Ureter (tissue), 1 donor: Measurements from ENCODE around the gene GRP. TPM values are rescaled to one million over a fixed set of nuclear protein-coding genes. Genes with fewer than 3 reads are reported as not detected.

Experiments used
- total RNA-seq: library from RNA; stranded (reverse); gene quantifications from one replicate; pipeline ENCODE4 v1.2.4, GENCODE V29; 2023
- donor health status: DM: yes; HTN: yes; CAD: no.

Gene GRP
- total RNA-seq, 1 donor from 2014 or later, result not detected

Other genes starting within 250 kb of the GRP start
- 55.3 TPM for gene SEC11C, start 80.3 kb upstream of the GRP start, total RNA-seq
- not detected for gene RAX, start 53.3 kb downstream of the GRP start, total RNA-seq
- not detected for gene CPLX4, start 98.5 kb downstream of the GRP start, total RNA-seq
- gene LMAN1, start 139.1 kb downstream of the GRP start, total RNA-seq, result 88.5 TPM